Measurements from ENCODE around the gene RASAL3. TPM values are rescaled to one million over a fixed set of nuclear protein-coding genes. Genes with fewer than 3 reads are reported as not detected.

Gene RASAL3
- total RNA-seq, 1 donor: 66.8 TPM

DNA sequence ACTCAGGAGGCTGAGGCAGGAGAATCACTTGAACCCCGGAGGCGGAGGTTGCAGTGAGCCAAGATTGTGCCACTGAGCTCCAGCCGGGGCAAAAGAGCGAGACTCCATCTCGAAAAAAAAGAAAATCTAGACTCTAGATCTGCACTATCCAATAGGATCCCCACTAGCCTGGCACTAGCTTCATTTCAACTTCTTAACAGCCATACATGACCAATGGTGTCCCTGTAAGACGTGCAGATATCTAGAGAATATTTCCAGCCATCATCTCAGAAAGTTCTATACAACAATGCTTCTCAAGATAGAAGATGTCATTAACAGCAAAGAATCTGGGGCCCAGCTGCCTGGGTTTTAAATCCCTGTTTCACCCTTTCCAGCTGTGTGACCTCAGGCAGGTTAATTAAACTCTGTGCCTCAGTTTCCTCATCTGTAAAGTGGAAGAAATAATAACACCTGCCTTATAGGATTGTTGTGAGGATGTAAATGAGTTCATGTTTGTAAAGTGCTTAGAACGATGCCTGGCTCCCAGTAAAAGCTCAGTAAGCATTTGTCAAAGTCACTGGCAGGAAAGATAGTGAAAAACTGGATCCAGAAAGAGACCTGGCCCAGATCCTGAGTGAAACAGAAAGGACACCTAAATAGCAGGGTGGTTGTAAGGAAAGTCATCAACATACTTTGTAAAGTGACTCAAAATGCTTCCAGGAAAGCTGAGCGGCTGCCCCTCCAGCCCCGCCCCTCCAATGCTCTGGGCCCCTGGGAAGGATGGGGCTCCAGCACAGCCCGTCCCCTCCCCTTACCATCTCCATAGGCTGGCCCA is 28.1 kb downstream of the RASAL3 start:
- no peak for DNase-seq (ENCODE audit: low read depth in 2 of 3, low spot score in 2 of 3)

GRCh38 chr19:15433519-15434069 is 30.8 kb downstream of the RASAL3 start:
- DNase-seq (ENCODE audit: low read depth in 2 of 3, low spot score in 2 of 3): no peak

GRCh38 chr19:15432629-15433518 is 31.5 kb downstream of the RASAL3 start:
- peak; percentile 78 to 90 (median 90) for DNase-seq (ENCODE audit: low read depth in 2 of 3, low spot score in 2 of 3)

- no peak for DNase-seq (ENCODE audit: low read depth in 2 of 3, low spot score in 2 of 3)
Measured at GRCh38 chr19:15432018-15432494, 32.3 kb downstream of the RASAL3 start.

DNA sequence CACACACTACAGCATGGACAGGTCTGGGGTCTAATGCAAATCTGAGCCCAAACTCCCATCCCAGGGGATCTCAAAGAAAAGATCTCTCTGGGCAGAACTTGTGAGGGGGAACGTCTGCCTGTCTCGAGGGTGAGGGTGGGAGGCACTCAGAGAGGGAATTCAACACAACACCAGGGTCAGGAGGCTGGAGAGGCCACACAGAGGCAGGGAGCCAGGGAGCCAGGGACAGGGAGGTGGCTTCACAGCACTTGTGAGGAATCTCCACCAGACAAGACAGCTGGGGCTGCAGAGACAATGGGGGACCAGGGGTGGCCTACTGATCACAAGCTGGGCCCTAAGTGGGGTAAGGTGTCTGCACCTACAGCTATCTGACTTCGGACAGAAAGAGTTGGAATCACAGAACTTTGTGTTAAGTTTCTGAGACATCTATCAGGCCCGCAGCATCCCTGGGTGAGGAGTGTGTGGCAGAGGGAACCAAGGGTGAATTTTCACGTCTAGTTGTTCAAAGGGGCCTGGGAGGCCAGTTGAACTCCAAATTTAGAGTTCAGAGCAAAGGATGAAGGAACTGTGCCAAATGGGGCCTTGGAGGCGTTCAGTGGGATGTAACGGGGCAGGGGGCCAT is 32.8 kb downstream of the RASAL3 start:
- no peak for DNase-seq (ENCODE audit: low read depth in 2 of 3, low spot score in 2 of 3)

DNA sequence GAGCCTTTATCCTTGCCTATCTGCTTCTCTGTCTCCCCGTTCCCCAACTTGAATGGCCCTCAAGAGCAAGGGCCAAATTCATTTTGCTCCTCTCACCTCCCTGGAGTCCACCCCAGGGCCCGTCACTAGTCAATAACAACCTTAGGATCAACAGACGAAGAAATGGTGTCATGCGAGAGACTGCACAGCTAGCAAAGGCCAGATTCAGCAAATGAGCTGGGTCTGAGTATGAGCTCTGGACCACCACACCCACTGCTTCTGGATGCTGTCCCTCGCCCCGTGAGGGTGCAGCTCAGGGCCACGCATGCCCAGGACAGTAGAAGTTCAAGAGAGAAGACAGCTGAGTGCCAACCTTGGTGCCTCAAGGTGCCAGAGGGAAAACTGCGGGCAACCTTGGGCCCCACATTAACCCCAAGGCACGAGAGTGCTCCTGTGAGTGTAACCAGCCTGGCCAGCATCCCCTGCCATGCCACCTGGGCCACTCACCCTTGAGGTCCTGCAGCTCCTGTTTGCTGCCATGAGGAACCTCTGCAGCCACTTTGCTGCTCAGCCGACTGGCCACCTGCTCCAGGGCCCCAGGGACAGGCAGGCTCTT is 33.7 kb downstream of the RASAL3 start:
- no peak for DNase-seq (ENCODE audit: low read depth in 2 of 3, low spot score in 2 of 3)

DNA sequence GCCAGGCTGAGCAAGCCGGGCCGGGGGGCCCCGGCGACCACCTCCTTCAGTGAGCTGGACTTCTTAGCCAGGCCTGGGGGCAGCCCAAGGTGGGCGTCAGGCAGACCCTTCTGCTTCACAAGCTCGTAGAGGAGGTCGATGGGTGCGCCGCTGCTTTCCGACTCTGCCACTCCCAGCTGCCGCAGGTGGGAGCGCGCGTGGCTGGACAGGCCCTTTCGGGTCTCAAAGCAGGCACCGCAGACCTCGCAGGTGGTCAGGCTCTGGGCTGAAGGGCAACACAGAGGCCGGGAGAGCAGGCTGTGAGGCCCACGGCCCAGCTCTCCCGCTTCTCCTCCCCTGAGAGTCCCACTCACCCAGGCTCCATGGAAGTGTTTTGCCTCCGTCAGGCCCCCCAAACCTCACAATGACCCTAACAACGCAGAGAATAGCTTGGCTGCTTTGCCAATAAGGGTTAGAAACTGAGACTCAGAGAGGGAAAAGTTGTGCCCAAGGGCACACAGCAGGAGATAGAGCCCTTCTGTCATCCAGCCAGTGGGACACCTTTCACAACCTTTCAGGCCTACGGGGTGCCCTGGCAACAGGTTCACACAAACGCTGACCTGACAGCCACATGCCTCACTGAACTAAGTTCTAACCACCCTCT is 34.4 kb downstream of the RASAL3 start:
- no peak for DNase-seq (ENCODE audit: low read depth in 2 of 3, low spot score in 2 of 3)

- DNase-seq (ENCODE audit: low read depth in 2 of 3, low spot score in 2 of 3): no peak
Measured at GRCh38 chr19:15428956-15429824, 35.2 kb downstream of the RASAL3 start.

DNA sequence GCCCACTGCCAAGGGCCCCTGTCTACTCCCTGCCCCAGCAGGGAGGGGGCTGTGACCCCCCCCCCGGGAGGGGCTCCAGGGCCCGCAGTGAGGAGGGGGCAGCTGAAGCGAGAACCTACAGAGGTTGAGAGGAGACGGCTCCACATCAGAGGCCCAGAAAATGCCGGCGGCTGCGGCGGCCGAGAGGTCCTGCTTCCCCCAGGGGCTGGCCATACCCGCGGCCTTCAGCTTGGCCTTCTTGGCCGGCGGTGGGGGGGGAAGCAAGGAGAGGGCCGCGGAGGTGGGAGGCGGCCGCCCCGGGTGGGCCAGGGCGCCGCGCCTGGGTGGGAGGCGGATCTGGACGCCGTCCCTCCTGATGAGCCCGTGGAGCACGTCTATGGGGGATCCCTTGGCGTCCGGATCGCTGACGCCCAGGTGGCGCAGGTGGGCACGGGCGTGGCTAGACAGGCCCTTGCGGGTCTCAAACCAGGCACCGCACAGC is 36.3 kb downstream of the RASAL3 start:
- no peak for DNase-seq (ENCODE audit: low read depth in 2 of 3, low spot score in 2 of 3)

DNA sequence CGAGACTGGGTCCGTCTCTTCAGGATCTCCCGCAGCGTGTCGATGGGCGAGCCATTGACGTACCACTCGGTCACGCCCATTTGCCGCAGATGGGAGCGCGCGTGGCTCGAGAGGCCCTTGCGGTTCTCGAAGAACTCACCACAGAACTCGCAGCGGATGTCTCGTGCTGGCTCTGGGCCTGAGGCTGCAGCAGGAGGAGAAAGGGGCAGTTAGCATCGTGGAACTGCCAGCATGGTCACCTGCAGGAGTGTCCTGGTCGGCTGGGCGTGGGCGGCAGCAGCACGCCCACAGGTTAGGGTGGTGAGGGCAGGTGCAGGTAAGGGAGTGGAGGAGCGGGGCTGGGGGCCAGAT is 37.0 kb downstream of the RASAL3 start:
- no peak for DNase-seq (ENCODE audit: low read depth in 2 of 3, low spot score in 2 of 3)

DNA sequence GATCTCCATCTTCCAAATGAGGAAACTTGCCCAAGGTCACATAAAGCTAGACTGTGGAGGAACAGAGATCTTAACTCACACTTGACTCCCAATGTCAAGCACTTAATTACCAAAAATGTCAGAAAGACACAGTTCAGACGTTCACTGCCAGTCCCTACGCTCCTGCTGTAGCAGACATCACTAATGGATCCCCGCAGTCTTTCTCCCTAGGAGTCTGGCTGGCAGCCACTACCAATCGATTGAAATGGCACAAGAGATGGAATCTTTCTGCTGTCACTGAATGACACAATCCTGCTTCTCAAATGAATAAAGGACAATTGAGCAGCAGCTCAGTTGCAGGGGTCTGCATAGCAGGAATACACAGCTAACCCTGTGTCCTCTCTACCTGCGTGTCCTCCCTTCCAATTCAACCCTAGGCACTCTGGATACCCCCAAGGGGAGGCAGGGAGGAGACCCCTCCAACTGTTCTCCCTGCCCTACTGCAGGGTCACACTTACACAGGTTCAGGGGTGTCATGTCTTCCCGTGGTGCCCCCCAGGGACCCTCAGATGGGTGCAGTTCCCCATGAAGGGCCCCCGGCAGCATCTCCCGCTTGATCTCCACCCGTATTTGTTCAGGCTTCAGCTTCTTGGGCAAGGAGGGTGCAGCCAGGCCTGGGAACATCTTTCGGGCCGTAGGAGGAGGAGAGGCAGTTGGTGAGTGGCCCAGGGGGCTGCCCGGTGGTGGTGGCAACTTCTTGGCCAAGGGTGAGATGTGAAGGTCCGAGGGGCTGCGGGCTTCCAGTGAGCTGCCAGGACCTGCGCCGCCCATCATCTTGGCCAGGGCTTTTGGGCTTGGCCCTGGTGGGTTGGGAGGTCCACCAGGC is 37.6 kb downstream of the RASAL3 start:
- no peak for DNase-seq (ENCODE audit: low read depth in 2 of 3, low spot score in 2 of 3)

- no peak for DNase-seq (ENCODE audit: low read depth in 2 of 3, low spot score in 2 of 3)
Measured at GRCh38 chr19:15425321-15425950, 38.9 kb downstream of the RASAL3 start.

DNA sequence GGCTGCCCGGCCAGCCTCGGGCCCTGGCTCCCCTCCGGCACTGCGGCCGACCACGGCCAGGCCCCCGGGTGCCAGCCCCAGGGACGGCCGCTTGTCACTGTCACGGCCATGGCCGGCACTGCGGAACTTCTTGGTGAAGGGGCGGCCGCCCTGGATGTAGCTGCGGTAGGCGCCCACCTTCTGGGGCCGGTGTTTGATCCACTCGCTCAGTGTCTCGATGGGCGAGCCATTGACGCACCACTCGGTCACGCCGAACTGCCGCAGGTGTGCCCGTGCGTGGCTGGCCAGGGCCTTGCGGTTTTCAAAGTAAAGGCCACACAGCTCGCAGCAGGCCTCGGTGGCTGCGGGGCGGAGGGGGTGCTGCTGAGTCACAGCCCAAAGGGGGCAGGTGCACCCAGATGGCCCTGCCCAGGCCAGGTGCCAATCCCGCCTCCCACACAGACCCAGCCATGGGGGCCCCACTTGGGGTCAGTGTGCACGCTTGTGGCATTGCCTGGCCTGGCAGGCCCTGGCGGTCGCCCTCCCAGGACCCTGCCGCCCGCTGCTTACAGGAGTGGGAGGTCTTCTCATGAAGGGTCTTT is 39.6 kb downstream of the RASAL3 start:
- no peak for DNase-seq (ENCODE audit: low read depth in 2 of 3, low spot score in 2 of 3)

DNA sequence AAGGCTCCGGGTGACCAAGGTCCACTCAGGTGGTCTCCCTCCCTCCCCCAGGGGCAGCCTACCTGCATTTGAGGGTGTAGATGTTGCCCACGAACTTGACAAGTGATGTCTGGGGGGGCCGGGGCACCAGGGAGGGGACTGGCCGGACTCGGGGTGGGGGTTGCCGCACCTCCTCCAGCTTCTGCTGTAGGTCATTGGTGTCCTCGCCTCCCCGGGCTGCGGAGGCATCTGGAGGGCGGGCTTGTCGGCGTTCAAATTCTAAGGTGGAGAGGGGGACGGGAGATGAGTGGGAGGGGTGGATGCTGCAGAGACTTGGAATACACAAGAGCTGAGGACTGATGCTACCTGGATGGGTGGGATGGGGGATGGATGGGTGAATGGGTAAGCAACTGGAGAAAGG is 40.2 kb downstream of the RASAL3 start:
- DNase-seq (ENCODE audit: low read depth in 2 of 3, low spot score in 2 of 3): no peak

- no peak for DNase-seq (ENCODE audit: low read depth in 2 of 3, low spot score in 2 of 3)
Measured at GRCh38 chr19:15423130-15423529, 41.2 kb downstream of the RASAL3 start.

- DNase-seq (ENCODE audit: low read depth in 2 of 3, low spot score in 2 of 3): no peak
Measured at GRCh38 chr19:15422296-15423075, 41.9 kb downstream of the RASAL3 start.
